GM10266 (cell line): ENCODE measurements around the gene AQP12A.

Experiments
- DNase-seq: peaks from one replicate; pipeline ENCODE4 v3.0.0; 2012; ENCODE audit errors: extremely low spot score
- CTCF ChIP-seq: IDR thresholded peaks from 2 replicates; pipeline ENCODE4 v1.5.1; 2012; ENCODE audit warnings: mild to moderate bottlenecking, low read depth; ENCODE audit not compliant: control insufficient read depth, insufficient read depth; ENCODE audit errors: missing control alignments

The AQP12A gene

GRCh38 chr2:240701736-240702639 is 10.3 kb downstream of the AQP12A start:
- peak; percentile 33 for DNase-seq
- no peak for TF ChIP-seq CTCF

GRCh38 chr2:240702640-240703011 is 11.0 kb downstream of the AQP12A start:
- DNase-seq, result no peak
- no peak for TF ChIP-seq CTCF

- peak; percentile 35 for DNase-seq
Observed at GRCh38 chr2:240703417-240704341, 12.0 kb downstream of the AQP12A start.

GRCh38 chr2:240704651-240705050 is 13.0 kb downstream of the AQP12A start:
- DNase-seq, result no peak
- TF ChIP-seq CTCF, result no peak

More at GRCh38 chr2:240703417-240704341, 12.0 kb downstream of the AQP12A start:
- TF ChIP-seq CTCF, result no peak

DNA sequence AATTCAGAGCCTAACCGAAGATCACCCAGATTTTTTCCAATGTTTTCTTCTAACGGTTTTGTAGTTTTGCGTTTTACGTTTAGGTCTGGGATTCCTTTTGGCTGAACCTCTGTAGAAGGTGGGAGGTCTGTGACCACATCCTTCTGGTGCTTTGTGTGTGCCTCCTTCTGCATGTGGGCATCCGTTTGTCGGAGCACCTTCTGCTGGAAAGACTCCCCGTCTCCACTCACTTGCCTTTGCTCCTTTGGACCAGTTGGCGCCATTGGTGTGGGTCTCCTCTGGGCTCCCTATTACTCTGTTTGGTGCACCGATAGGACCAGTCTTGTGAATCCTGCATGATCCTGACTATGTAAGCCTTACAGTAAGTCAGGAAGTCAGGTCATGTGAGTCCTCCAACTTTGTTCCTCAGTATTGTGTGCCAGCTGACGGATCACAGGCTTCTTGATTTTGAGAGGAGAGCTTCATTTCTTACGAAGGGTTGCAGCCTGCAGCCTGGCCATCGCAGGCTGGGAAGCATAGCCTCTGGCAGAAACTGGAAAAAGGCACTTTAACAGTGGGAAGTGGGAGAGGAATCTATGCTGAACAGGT is 13.6 kb downstream of the AQP12A start:
- no peak for TF ChIP-seq CTCF

DNA sequence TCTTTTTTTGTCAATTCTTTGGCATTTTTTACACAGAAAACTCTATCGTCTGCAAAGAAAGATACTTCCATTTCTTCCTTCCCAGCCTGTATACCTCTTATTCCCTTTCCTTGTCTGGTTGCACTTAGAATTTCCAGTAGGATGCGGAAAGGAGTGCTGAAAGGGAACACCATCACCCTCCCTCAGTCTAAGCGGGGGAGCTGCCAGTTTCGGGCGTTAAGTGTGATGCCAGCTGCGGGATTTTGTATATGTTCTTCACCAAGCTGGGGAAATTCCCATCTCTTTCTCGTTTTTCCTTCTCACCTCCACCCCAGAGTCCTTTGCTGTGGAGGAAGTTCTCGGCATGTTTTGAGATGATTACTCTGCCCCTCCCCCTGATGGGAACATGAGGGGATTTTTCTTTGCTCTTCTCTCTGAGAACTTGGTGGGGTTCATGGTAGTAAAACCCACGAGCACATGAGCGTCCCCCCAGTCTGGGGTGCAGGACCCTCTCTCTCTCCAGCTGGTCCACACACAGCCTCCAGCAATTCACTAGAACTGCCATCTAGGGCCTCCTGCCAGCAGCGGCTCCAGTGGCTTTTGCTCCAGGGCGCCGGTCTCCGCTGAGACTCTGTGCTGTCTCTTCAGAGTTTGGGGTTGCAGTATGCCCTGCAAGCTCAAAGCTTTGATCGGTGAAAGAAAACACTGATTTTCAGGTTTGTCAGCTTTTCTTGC is 15.5 kb downstream of the AQP12A start:
- no peak for TF ChIP-seq CTCF

More for the DNA sequence above, 13.6 kb downstream of the AQP12A start:
- no peak for DNase-seq

More for the DNA sequence above, 15.5 kb downstream of the AQP12A start:
- DNase-seq, result no peak
